Measurements from ENCODE around the gene MON2. TPM values are rescaled to one million over a fixed set of nuclear protein-coding genes. Genes with fewer than 3 reads are reported as not detected.
"Not testable (repeated sequence)": the region's sequence is repeated elsewhere in the genome, so short reads cannot be mapped to it uniquely, and the experiment has no call there.

The MON2 gene
- total RNA-seq, 2 donors from 2014 or later: 99.4 to 129 TPM

- TF ChIP-seq, protein P1, sequence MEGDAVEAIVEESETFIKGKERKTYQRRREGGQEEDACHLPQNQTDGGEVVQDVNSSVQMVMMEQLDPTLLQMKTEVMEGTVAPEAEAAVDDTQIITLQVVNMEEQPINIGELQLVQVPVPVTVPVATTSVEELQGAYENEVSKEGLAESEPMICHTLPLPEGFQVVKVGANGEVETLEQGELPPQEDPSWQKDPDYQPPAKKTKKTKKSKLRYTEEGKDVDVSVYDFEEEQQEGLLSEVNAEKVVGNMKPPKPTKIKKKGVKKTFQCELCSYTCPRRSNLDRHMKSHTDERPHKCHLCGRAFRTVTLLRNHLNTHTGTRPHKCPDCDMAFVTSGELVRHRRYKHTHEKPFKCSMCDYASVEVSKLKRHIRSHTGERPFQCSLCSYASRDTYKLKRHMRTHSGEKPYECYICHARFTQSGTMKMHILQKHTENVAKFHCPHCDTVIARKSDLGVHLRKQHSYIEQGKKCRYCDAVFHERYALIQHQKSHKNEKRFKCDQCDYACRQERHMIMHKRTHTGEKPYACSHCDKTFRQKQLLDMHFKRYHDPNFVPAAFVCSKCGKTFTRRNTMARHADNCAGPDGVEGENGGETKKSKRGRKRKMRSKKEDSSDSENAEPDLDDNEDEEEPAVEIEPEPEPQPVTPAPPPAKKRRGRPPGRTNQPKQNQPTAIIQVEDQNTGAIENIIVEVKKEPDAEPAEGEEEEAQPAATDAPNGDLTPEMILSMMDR (IDR thresholded peaks at IDR 0.05): no peak
- TF ChIP-seq POLR2A (IDR thresholded peaks at IDR 0.05): no peak
- Histone ChIP-seq H3K36me3 (replicated peaks in 1 of 2; ENCODE audit: insufficient read depth in 1 of 2, low read depth in 2 of 2) (peaks cover 4 to 8% of the 10 kb centered on the region in 2 donors), H3K27me3 (no peaks in the 10 kb centered on the region), H3K4me3 (no peak overlapping the region), H3K9me3 (no peaks in the 10 kb centered on the region), H3K4me1 (peaks cover 16% of the 10 kb centered on the region), H3K27ac (no peak overlapping the region)
- intact Hi-C loops (cut with DNase I): no loop called here
- WGBS, 2 donors: 67 to 72% methylated on average over 2 of the region's 2 CpGs
- ATAC-seq: no peak
- no peak for DNase-seq
Measured at GRCh38 chr12:62540354-62540753, 73.7 kb downstream of the MON2 start.

GRCh38 chr12:62542814-62543213 is 76.2 kb downstream of the MON2 start:
- WGBS, 2 donors: 83 to 100% methylated on average over 1 of the region's 1 CpG
- Histone ChIP-seq H3K4me3 (no peak overlapping the region), H3K36me3 (replicated peaks in 1 of 2; ENCODE audit: insufficient read depth in 1 of 2, low read depth in 2 of 2) (peaks cover 9 to 21% of the 10 kb centered on the region in 2 donors), H3K27ac (no peak overlapping the region), H3K4me1 (peaks cover 8% of the 10 kb centered on the region), H3K27me3 (no peaks in the 10 kb centered on the region), H3K9me3 (no peaks in the 10 kb centered on the region)
- DNase-seq (no peak), ATAC-seq (no peak)
- intact Hi-C loops (cut with DNase I): no loop called here
- TF ChIP-seq POLR2A (IDR thresholded peaks at IDR 0.05): no peak
- TF ChIP-seq, protein P1 (IDR thresholded peaks at IDR 0.05): no peak

DNA sequence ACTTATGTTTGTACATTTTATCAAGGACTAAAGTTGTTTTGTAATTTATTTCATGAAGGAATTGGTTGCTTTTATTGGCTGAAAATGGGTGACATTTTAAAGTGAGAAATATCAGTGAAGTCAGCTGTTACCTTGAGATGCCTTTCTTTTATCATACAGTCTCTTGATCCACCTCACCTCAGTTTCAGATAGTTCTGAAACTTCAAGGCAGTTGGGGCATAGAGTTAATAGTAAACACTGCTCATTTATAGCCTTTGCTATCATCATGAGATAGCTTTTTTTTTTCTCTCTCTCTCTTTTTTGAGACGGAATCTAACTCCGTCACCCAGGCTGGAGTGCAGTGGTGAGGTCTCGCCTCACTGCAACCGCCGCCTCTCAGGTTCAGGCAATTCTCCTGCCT is 76.7 kb downstream of the MON2 start:
- Histone ChIP-seq H3K27me3 (no peaks in the 10 kb centered on the region), H3K36me3 (replicated peaks in 1 of 2; ENCODE audit: insufficient read depth in 1 of 2, low read depth in 2 of 2) (peaks cover 9 to 22% of the 10 kb centered on the region in 2 donors), H3K4me3 (no peak overlapping the region), H3K9me3 (no peaks in the 10 kb centered on the region), H3K4me1 (peaks cover 8% of the 10 kb centered on the region), H3K27ac (peak overlapping the region in 1 of 4 donors; percentile 48)
- DNase-seq (no peak), ATAC-seq (no peak)
- intact Hi-C loops (cut with DNase I): no loop called here
- 79 to 81% methylated on average over 3 to 5 of the region's 5 CpGs for WGBS, 2 donors
- TF ChIP-seq, protein P1 (IDR thresholded peaks at IDR 0.05): no peak
- TF ChIP-seq POLR2A (IDR thresholded peaks at IDR 0.05): no peak

GRCh38 chr12:62543741-62544140 is 77.1 kb downstream of the MON2 start:
- no peak overlapping the region for H3K4me3 ChIP-seq
- intact Hi-C loops (cut with DNase I): no loop called here
- 37 to 51% methylated on average over 3 of the region's 3 CpGs for whole genome bisulfite sequencing, 2 donors
- H3K36me3 ChIP-seq (replicated peaks in 1 of 2; ENCODE audit: insufficient read depth in 1 of 2, low read depth in 2 of 2): peaks cover 9 to 20% of the 10 kb centered on the region in 2 donors
- no peaks in the 10 kb centered on the region for H3K27me3 ChIP-seq
- TF ChIP-seq, protein P1 (IDR thresholded peaks at IDR 0.05): no peak
- TF ChIP-seq POLR2A (IDR thresholded peaks at IDR 0.05): no peak
- H3K4me1 ChIP-seq: peaks cover 8% of the 10 kb centered on the region
- no peaks in the 10 kb centered on the region for H3K9me3 ChIP-seq
- H3K27ac ChIP-seq: peak overlapping the region in 2 of 4 donors; percentile 48 to 52
- peak; percentile 62 for ATAC-seq
- peak in 1 of 4 donors; percentile 11 for DNase-seq

DNA sequence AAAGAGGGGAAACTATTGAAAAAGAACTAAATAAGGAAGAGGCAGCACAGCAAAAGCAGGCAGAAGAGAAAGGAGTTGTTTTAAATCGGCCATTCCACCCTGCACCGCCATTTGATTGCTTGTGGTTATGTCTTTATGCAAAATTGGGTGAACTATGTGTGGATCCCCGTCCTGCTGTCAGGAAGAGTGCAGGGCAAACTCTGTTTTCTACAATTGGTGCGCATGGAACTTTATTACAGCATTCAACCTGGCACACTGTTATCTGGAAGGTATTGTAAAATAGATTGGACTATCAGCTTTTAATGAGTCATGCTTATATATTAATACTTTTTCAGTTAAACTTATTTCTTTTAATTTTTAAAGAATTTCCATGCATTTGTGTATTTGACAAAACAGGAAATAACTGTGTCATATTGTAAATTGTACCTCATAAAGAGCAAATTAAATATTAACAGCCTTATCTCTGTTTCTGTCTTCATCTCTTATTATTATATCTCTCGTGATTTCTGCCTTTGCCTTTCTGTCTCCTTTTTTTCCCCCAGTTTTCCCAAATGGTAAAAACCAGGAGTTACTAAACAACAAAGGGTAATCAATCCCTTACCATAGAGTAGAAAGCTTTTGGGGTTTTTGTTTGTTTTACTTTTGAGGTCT is 86.4 kb downstream of the MON2 start:
- Histone ChIP-seq H3K36me3 (replicated peaks in 1 of 2; ENCODE audit: insufficient read depth in 1 of 2, low read depth in 2 of 2) (peaks cover 0 to 18% of the 10 kb centered on the region in 2 donors), H3K27ac (peak overlapping the region in 1 of 4 donors; percentile 44), H3K4me1 (peaks cover 5% of the 10 kb centered on the region), H3K27me3 (no peaks in the 10 kb centered on the region), H3K4me3 (no peak overlapping the region), H3K9me3 (no peaks in the 10 kb centered on the region)
- intact Hi-C loops (cut with DNase I): no loop called here
- TF ChIP-seq POLR2A (IDR thresholded peaks at IDR 0.05): no peak
- TF ChIP-seq, protein P1 (IDR thresholded peaks at IDR 0.05): no peak
- 48 to 57% methylated on average over 5 of the region's 5 CpGs for WGBS, 2 donors
- no peak for ATAC-seq
- no peak for DNase-seq

DNA sequence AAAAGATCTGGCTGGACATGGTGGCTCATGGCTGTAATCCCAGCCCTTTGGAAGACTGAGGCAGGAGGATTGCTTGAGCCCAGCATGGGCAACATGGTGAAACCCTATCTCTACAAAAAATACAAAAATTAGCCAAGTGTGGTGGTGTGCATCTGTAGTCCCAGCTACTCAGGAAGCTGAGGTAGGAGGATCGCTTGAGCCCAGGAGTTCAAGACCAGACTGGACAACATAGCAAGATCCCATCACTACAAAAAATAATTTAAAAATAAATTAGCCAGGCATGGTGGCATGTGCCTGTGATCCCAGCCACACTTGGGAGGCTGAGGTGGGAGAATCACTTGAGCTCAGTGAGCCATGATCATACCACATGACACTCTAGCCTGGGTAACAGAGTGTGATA is 92.7 kb downstream of the MON2 start:
- H3K9me3 ChIP-seq; DNase-seq; H3K27ac ChIP-seq; H3K27me3 ChIP-seq; H3K4me1 ChIP-seq; intact Hi-C loops (cut with DNase I); H3K4me3 ChIP-seq; ATAC-seq: not testable (repeated sequence)
- 100% methylated on average over 1 of the region's 1 CpG for whole genome bisulfite sequencing, 2 donors
- H3K36me3 ChIP-seq (replicated peaks in 1 of 2; ENCODE audit: insufficient read depth in 1 of 2, low read depth in 2 of 2): peaks cover 3 to 16% of the 10 kb centered on the region in 2 donors

Data from body of pancreas (tissue), 4 donors.